Choroid plexus epithelial cell (primary cell): ENCODE data around the gene KCNN4.

ENCODE experiments used
- DNase-seq: peaks from one replicate; pipeline ENCODE4 v3.0.0-alpha.2; 2010; ENCODE audit warnings: low read depth
- H3K4me3 ChIP-seq: 2 replicates; pipeline ENCODE4 v1.5.1; 2011; ENCODE audit warnings: low read depth, mild to moderate bottlenecking, control low read depth, low read length, moderate library complexity
- TF ChIP-seq, protein P1 (sequence below): conservative IDR thresholded peaks from 2 replicates; pipeline ENCODE4 v1.5.1; 2011; ENCODE audit warnings: low read depth, mild to moderate bottlenecking, control low read depth, inconsistent platforms, low read length, moderate library complexity

The KCNN4 gene

DNA sequence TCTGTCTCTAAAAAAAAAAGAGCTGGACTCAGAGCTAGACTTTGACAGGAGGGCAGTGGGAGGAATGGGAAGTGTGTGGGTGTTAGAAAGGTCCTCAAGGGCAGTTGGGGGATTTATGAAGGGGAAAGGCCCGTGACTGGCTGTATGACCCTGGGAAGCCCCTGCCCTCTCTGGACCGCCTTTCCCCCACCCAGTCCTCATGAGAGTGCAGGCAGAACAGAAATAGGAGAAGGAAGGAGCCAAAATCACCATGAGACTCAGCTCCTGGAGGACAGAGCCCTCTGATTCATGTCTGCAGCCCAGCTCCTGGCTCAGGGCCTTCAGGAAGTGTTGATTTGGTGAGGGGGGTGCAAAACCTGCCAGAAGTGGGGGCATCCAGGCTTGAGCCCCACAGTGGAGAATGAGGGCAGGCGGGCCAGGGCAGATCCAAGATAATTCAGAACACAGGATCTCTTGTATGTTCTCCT lies 17.3 kb downstream of the KCNN4 start:
- DNase-seq, result peak; percentile 40
- TF ChIP-seq, protein P1, sequence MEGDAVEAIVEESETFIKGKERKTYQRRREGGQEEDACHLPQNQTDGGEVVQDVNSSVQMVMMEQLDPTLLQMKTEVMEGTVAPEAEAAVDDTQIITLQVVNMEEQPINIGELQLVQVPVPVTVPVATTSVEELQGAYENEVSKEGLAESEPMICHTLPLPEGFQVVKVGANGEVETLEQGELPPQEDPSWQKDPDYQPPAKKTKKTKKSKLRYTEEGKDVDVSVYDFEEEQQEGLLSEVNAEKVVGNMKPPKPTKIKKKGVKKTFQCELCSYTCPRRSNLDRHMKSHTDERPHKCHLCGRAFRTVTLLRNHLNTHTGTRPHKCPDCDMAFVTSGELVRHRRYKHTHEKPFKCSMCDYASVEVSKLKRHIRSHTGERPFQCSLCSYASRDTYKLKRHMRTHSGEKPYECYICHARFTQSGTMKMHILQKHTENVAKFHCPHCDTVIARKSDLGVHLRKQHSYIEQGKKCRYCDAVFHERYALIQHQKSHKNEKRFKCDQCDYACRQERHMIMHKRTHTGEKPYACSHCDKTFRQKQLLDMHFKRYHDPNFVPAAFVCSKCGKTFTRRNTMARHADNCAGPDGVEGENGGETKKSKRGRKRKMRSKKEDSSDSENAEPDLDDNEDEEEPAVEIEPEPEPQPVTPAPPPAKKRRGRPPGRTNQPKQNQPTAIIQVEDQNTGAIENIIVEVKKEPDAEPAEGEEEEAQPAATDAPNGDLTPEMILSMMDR, result no peak
- H3K4me3 ChIP-seq, result no peak overlapping the region

DNA sequence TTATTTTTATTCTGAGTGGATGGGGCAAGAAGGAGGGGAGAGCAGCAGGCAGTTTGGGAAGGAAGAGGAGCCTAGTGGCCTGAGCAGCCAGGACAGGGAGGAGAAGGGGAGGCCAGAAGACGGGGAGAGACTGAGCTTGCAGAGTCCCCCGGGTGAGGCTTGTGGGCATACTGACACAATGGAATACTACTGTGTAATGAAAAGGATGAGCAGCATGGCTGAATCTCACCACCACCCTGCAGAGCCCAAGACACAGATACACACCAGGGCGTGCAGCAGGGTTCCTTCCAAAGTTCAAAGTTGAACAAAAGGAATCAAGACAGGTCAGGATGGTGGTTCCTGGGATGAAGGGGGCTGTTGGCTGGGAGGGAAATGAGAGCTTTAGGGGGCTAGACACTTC lies 18.0 kb downstream of the KCNN4 start:
- no peak overlapping the region for H3K4me3 ChIP-seq
- DNase-seq, result no peak
- TF ChIP-seq, protein P1, result no peak

- peak; percentile 53 for DNase-seq
- no peak overlapping the region for H3K4me3 ChIP-seq
- TF ChIP-seq, protein P1, result no peak
Observed at GRCh38 chr19:43760941-43761340, 19.8 kb downstream of the KCNN4 start.

DNA sequence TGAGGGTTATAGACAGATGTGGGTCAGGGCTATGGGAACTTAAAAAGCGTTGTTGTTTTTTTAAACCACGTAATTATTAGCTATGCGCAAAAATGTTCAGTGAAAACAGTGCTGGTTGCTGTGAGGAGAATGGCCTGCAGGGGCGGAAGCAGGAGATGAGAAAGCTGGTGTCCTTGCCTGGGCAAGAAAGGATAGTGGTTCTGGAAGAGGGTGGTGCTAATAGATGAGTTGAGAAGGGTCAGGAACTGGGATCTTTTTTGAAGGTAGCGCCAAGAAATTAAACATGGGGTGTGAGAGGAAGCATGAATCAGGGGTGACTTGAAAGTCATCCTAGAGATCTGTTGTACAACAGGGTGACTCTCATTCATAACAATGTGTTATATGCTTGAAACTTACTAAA lies 21.3 kb downstream of the KCNN4 start:
- peak; percentile 75 for DNase-seq
- TF ChIP-seq, protein P1, result peak; percentile 85
- H3K4me3 ChIP-seq, result no peak overlapping the region

GRCh38 chr19:43755256-43755801 lies 25.4 kb downstream of the KCNN4 start:
- peak overlapping the region; percentile 87 for H3K4me3 ChIP-seq
- TF ChIP-seq, protein P1, result no peak
- DNase-seq, result peak; percentile 71

DNA sequence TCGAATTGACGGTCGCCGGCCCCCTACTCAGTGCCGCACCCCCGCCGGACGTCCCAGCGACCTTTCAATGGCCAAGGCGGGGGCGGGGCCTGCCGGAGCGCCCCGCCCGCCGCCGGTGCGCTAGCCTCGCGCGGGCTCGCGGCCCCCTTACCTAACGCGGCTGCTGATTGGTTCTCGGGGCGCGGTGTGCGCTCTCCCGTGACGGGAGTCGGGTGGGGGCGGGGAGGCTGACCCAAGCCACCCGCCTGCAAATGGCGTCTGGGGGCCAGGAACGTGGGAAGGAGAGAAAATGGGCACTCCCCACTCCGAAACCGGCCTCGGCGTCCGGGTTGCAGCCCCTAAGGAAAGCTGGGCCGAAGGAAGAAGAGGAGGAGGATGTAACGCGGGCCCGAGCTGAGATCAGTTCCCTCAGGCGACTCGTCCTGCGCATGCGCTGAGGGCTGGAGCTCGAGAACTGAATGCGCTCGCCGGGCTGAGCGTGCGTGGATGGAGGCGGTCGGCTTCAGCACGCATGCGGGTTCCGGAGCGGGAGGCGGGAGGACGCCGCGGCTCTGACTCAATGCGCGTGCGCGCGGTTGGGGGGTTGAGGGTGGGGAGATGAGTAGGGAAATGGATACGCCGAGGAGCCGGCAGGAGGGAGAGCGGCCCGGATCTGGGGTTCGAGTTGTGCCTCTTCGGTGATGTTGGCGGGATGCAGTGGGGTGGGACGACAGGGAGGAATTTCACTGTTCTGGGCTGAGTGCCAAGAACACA lies 26.1 kb downstream of the KCNN4 start, which contains the start of gene SMG9:
SMG9 (minus strand) TSS at position 460 of the 753 bp plus-strand sequence. CDS start 4,221 bp downstream, outside the sequence.
- TF ChIP-seq, protein P1, result peak; percentile 10
- peak; percentile 98 for DNase-seq
- H3K4me3 ChIP-seq, result peak within 1 kb of the TSS; percentile 87

GRCh38 chr19:43754253-43754502 lies 26.6 kb downstream of the KCNN4 start:
- no peak for DNase-seq
- H3K4me3 ChIP-seq, result peak overlapping the region; percentile 87
- TF ChIP-seq, protein P1, result no peak
